HG02678 (cell line): ENCODE results near the gene MBD2.
"Not testable (repeated sequence)": the region's sequence is repeated elsewhere in the genome, so short reads cannot be mapped to it uniquely, and the experiment has no call there.

Experiments
- ATAC-seq: cut with Tn5 transposase; IDR thresholded peaks from one replicate; pipeline ENCODE4 v1.9.1; 2021; ENCODE audit warnings: mild to moderate bottlenecking, moderate library complexity; ENCODE audit not compliant: unreplicated experiment

Gene MBD2, protein sequence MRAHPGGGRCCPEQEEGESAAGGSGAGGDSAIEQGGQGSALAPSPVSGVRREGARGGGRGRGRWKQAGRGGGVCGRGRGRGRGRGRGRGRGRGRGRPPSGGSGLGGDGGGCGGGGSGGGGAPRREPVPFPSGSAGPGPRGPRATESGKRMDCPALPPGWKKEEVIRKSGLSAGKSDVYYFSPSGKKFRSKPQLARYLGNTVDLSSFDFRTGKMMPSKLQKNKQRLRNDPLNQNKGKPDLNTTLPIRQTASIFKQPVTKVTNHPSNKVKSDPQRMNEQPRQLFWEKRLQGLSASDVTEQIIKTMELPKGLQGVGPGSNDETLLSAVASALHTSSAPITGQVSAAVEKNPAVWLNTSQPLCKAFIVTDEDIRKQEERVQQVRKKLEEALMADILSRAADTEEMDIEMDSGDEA

DNA sequence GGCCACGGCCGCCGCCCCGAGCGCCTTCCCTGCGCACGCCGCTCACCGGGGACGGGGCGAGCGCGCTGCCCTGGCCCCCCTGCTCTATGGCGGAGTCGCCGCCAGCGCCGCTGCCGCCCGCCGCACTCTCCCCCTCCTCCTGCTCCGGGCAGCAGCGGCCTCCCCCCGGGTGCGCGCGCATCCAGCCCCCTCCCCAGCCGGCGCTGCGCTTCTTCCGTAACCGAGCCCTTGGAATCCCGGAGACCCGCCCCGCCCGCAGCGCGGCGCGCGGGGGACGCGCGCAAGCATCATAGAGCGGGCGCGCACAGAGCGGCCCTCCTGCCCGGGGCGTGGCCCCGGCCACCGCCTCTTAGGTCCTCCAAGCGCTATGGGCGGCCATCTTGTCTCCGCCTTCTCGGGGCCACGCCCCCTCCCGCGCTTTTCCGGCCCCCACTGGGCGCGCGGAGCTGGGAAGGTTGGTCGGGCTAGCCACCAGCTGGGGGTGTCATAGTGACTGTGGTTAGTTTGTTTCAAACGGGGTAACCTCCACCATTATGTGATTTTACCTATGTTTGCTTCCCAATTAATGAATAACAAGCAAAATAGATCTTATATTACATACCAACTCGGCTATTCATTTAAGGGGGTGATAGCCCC, at the start of gene MBD2:
MBD2 (minus strand) TSS at position 291 of the 636 bp plus-strand sequence; CDS start at position 181, 110 bp downstream.
- ATAC-seq = peak; percentile 91

DNA sequence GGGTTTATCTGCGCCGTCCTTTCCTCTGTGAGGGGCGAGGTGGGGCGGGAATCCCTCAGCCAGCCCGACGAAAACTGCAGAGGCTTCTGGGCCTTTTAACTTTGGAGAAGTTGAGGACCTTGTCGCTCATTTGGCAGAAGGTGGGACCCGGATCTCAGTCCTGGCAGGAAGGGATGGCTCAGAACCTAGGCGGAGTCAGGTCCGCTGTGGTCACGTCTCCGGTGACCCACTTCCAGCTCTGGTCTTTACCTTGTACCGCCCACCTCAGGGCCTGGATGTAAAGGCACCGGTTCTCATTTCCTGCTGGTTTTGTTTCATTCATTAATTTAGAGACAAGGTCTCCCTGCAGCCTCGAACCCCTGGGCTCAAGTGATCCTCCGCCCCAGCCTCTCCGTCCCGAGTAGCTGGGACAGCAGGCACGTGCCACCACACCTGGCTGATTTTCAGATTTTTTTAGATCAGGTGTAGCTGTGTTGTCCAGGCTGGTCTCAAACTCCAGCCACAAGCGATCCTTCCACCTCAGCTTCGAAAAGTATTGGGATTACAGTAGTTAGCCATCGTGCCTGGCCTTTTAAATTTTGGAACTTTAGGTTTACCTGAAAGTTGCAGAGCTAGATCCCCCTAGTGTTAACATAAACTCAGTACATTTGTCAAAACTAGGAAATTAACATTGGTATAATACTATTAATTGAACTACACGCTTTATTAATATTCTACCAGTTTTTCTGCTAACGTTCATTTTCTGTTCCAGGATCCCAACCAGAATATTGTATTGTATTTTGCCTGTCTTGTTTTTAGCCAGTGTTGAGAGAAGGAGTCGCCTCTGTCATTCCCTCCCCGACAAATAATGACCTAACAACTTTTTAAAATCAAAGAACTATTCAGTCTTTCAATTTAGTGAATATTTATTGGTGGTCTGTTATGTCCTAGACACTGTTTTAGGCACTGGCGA, 45.7 kb upstream of the MBD2 start:
- ATAC-seq = peak; percentile 35

- no peak for ATAC-seq
These were observed 44.3 kb upstream of the MBD2 start for GRCh38 chr18:54268751-54269150.

DNA sequence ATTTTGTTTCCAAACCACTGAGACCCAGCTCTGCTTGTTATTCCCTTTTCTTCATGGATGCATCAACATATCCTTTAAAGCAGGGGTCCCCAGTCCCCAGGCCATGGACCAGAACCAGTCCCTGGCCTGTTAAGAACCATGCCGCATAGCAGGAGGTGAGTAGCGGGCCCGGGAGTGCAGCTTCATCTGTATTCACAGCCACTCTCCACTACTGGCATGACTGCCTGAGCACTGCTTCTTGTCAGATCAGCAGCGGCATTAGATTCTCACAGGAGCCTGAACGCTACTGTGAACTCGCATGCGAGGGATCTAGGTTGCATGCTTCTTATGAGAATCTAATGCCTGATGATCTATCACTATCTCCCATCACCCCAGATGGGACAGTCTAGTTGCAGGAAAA, 43.2 kb upstream of the MBD2 start:
- ATAC-seq = no peak

- peak; percentile 76 for ATAC-seq
These were observed 39.5 kb upstream of the MBD2 start for GRCh38 chr18:54263904-54264336.

DNA sequence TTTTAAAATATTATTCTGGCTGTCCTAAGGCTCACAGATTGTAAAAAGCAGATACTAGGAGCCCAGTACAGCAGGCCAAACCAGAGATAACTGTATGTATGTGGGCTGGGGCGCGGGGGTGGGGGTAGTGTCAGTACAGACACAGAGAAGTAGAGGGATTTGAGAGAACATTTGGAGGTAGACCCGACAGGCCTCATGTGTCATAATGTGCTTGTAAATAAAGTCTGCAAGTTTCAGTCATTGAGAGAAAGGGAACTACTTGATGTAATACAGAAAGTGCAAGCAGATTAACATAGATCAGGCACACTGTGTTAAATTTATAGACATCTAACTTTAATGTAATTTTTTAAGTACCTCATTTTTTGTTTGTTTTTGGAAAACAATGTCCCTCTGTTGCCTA, 37.4 kb upstream of the MBD2 start:
- peak; percentile 78 for ATAC-seq

GRCh38 chr18:54260396-54261072, 36.1 kb upstream of the MBD2 start:
- peak; percentile 27 for ATAC-seq

DNA sequence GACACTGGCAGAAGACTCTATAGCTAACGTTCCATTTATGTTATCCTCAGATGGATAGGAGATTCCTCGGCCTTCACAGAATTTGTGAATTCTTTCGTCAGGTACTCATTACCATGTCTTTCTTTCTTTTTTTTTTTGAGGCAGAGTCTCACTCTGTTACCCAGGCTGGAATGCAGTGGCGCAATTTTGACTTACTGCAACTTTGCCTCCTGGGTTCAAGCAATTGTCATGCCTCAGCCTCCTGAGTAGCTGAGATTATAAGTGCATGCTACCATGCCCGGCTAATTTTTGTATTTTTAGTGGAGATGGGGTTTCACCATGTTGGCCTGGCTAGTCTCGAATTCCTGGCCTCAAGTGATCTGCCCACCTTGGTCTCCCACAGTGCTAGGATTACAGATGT, 33.3 kb upstream of the MBD2 start:
- ATAC-seq = not testable (repeated sequence)

DNA sequence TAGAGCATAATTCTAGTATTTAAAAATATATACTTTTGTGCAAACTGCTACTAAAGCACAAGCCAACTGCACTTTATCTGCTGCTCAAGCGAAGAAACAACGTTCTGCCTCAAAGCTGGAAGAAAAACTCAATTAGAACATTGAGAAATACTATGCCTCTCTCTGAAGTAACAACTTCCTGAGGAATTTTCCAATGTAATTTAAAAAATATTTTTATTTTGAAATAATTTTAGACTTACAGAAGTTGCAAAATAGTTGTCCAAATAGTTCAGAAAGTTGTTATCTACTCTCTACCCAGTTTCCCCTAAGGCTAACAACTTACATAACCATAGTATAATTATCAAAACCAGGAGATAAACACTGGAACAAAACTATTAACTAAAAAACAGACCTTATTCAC, 32.5 kb upstream of the MBD2 start:
- no peak for ATAC-seq

- no peak for ATAC-seq
These were observed 30.7 kb upstream of the MBD2 start for GRCh38 chr18:54255141-54255540.

DNA sequence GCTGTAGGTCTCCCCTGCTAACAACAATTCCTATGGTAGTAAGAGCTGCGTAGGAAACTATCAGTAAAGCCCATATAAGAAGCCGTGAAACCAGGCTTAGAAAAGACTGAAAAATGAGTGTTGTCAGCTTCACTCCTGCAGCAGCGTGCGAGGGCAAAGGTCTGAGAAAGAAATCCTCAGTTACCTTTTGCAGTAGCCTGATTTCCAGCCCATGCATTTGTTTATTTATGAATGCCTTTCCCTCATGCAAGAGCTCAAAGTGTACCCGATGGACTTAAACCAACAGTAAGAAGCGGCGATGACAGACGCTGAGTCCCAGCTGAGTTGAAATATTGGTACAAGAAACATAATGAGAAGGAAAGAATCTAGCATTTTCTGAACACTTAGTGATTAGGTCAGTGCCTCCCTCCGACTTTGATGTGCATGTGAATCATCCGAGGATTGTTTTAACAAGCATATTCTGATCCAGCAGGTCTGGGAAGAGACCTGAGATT, 29.8 kb upstream of the MBD2 start:
- ATAC-seq = no peak

GRCh38 chr18:54251606-54252390, 27.3 kb upstream of the MBD2 start:
- ATAC-seq = no peak

DNA sequence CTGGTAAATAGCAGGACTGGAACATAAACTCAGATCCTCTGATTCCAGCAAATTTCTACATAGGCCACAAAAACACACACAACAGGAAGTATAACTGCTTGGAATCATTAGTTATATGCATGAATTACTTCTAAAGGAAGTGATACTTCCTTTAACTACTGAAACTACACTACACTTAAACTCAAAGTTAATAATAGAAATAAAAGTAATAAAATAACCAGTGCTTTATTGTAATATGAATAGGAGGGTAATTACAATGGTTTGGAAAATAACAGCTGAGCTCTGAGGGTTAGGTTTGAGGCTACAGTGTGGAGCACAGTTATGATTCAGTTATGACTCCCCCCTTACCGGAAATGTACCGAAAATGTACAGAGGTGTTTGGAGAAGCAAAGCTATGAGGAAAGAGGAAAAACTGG, 26.4 kb upstream of the MBD2 start:
- ATAC-seq = peak; percentile 79

DNA sequence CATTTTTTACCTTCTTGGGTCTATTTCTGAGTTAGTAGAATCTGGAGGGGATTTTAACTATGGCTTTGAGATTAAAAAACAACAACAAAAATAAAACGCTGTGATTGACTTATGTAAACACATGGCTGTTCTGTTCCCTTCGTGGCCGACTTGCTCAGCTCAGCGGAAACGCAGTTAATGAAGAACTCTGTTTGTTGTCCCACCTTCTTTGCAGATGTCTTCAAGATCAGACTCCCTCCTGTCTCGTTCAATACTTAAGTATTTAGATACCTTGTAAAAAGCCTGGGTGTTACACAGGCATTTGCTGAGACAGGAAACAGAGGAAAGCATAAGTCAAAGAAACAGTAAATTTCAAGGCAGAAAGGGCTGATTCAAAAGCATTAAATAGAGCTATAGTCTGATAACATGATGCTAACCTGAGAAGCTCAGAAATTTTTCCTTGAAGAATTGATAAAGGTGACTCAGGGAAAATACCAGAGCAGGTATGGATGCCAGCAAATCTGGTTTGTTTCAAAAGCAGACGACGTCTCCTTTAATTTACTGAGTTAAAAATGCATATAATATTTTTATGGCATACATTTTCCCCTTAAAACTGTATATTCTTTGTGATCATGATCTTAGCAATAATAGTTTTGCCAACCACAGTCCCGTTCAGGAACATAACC, 23.2 kb upstream of the MBD2 start:
- ATAC-seq = no peak

DNA sequence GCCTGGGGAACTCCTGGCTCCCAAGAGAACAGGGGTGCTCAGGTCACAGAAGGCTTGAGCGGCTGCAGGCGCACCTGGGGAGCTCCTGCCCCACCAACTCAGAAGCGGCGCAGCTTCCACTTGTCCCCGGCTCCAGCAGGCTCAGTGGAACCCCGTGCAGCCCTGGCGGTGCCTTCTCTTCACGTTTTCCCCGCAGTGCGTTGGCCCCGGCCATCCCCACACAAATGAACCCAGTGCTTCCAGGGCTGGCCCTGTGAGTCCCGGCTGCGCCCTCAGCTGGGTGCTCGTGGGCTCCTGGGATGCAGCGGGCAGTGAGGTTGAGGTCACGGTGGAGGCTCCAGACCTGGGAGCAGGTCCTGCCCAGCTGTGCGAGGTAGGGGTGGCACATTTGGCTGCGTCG, 17.9 kb upstream of the MBD2 start:
- no peak for ATAC-seq

- ATAC-seq = no peak
These were observed 17.0 kb upstream of the MBD2 start for GRCh38 chr18:54241483-54241882.

- no peak for ATAC-seq
These were observed 16.2 kb upstream of the MBD2 start for GRCh38 chr18:54240629-54241107.

DNA sequence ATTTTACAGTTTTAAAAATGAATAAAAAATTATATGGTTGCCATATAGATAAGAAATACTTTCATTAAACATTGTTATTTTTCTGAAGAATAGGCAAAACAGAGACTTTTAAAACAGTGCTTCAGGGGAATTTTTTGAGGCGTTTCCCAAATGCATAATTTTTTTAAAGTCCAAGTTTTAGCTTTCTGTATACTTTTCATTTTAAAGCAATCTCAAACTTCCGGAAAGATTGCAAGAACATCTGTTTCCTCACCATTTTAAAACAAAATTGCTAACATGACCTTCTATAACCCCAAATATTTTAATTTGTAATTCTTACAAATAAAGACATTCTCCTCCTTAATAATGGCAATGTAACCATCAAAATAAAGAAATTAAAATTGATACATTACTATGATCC, 15.1 kb upstream of the MBD2 start:
- ATAC-seq = no peak

DNA sequence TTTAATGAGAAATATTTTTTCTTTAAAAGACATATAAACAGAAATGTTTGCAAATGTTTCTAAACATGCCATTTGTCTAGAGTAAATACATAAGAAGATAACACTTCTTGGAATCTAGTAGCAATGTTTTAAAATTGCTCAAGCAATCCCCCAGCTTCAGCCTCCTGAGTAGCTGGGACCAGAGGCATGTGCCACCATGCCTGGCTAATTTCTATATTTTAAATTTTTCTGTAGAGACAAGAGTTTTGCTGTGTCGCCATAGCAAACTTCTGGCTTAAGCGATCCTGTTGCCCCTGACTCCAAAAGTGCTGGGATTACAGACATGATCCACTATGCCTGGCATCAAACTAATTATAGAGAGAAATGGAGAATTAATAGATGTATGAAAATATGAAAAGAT, 14.6 kb upstream of the MBD2 start:
- no peak for ATAC-seq
